IPS DF 4.7 (cell line): Measurements from ENCODE around the gene STMN3.
"Not testable (repeated sequence)": the region's sequence is repeated elsewhere in the genome, so short reads cannot be mapped to it uniquely, and the experiment has no call there.

Experiments used
- DNase-seq: peaks from one replicate; pipeline ENCODE4 v3.0.0-alpha.2; 2013; ENCODE audit warnings: low spot score; ENCODE audit errors: extremely low read depth

STMN3 gene

DNA sequence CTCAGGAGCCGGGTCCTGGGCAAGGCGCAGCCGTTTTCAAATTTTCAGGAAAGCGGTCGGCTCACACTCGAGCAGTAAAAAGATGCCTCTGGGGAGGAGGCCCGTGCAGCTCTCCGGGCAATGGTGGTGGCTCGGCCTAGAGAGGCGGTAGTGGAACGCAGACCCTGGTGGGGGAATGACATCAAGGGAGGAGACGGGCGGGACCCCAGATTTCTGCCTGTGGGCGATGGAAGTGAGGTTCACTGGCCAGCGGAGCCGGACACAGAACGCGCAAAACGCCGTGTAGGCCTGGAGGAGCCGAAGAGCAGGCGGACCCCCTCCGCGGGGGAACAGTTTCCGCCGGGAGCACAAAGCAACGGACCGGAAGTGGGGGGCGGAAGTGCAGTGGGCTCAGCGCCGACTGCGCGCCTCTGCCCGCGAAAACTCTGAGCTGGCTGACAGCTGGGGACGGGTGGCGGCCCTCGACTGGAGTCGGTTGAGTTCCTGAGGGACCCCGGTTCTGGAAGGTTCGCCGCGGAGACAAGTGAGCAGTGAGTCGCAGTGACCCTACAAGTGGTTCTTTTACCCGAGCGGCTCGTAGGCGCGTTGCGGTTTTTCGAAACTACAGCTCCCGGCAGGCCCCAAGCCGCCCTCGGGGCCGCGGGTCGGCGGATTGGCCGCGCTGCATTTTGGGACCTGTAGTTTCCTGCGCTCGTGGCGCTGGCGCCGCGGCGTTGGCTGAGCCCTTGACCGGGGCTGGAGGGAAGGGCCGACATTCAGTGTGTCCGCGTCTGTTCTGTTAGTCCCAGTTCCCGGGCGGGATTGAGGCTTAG lies 4.9 kb upstream of the STMN3 start, which contains the start of gene RTEL1:
RTEL1 (plus strand) TSS at position 376 of the 812 bp plus-strand sequence. CDS start 1,091 bp downstream, outside the sequence.
- peak; percentile 49 for DNase-seq

DNA sequence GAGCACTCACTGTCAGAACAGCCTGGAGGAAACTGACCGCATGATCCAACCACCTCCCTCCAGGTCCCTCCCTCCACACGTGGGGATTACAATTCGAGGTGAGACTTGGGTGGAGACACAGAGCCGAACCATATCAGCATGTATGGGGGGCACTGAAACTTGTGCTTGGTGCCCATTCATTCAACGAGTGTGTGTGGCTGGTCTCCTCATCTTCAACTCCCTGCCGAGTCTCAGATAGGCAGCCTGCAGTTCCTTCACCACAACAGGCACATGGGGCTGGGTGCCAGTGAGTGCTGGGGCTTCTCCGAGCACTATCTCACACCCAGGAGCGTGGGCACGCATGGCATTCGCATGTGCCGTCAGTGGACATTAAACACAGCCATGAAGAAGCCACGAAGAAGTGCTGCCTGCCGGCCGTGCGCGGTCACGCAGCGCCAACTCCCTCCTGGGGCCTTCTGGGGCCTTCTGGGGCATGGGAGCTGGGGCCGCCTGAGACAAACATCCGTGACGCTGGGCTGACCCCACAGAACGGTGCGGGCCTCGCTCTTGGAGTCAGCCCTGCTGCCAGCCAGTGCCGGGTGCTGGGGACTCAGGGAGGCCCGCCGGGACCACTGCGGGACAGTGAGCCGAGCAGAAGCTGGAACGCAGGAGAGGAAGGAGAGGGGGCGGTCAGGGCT lies 4.2 kb upstream of the STMN3 start:
- no peak for DNase-seq

DNA sequence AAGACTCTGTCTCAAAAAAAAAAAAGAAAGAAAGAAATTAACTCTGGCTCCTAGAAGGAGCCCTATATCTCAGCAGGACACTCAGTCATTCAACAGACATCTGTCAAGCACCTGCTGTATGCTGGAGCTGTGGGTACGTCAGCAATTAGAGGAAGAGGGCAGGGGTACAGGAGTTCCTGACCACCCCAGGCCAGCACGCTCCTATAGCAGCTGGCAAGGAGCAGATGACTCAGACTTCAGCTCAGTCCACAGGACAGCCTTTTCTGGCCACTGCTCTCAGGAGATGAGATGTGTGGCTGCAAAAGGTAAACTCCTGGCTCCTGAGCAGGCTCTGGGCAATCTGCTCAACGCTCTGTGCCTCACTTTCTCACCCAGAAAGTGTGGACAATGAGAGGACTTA lies 3.2 kb upstream of the STMN3 start:
- DNase-seq, result no peak

DNA sequence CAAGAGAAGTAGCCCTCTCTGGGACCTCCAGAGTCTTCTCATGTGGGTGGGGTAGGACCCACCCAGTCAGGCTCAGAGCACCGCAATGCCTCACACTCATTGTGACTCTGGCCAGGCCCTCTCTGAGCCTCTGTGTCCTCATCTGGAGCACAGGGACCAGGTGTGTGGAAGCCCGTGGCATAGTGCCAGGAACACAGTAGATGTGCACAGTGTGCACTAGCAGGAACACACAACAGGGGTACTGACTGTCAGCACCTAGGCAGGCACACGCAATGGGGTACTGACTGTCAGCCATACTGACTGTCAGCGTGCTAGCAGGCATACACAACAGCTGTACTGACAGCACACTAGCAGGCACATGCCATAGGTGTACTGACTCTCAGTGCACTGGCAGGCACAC lies 2.0 kb upstream of the STMN3 start:
- no peak for DNase-seq

DNA sequence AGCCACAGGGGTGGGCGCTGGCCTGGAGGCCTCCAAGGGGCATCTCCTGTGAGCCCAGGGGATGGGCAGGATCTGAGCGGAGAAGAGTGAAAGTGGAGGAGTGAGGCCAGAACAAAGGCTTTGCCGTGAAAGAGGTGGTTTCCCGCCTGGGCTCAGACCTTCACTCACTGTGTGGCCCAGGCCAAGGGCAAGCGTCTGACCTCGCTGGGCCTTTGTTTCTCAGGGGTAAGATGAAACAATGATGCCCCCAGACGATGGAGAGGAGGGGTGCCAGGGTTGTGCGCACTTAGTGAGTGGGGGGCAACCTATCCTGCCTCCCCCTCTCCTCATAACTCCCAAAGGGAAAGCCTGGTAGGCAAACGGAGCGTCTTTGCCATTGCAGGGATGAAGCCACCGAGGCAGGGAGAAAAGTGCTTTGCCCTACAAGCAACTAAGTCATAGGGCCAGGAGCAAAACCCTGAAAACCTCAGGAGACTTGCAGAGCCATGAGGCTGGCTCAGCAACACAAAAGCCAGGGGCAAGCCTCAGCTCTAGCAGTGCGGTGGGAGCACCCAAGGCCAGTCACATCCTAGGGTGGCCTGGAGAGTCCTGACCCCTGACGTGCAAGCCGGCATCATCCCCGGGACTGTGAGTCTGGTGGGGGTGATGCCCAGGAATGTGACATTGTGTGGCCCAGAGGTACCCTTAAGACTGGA lies 897 bp upstream of the STMN3 start:
- no peak for DNase-seq

DNA sequence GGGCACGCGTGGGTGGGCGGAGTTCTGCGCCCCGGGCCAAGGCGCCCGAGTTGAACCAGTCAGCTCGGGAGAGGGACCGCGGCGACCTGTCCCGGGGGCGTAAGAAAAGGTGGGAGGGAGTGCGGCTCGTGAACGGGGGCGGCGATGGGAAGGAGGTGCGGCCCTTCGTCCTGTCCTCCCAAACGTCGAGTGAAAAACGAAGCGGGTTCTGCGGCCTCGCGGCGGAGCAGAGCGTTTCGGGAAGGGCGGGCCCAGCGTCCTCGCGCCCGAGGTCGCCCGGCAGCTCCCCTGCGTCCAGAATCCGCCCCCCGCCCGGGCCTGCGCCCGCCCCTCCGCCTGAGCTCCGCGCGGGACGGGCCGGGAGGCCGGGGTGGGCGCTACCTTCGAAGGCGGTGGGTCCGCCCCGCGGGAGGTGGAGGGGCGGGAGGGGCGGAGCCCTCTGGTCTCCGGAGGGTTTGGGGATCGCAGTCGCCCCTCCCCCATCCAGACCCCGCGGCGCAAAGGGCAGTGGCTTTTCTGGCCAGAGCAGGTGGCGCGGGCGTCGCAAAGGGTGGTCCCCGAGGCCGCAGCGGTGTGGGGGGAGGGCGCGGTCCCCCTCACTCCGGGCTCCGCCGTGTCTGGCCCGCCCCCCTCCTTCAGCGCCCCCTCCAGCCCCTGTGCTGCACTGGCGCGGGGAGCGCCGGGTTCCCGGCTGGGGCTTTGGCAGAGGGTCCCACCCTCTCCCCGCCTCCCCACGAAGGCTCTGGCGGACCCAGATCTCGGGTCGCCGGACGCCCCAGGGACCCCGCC lies 838 bp downstream of the STMN3 start:
- DNase-seq, result no peak

DNA sequence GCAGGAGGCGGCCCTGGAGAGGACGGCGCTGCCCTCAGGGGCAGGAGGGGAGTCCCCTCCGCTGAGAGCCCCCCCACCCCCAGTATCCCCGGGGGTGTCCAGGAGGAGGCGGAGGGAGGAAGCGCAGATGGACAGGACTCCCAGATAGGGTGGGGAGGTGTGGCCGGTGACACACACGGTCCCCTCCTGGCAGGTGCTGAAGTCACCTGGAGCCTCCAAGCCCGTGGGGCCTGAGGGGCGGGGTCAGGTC lies 1.4 kb downstream of the STMN3 start:
- DNase-seq, result no peak

DNA sequence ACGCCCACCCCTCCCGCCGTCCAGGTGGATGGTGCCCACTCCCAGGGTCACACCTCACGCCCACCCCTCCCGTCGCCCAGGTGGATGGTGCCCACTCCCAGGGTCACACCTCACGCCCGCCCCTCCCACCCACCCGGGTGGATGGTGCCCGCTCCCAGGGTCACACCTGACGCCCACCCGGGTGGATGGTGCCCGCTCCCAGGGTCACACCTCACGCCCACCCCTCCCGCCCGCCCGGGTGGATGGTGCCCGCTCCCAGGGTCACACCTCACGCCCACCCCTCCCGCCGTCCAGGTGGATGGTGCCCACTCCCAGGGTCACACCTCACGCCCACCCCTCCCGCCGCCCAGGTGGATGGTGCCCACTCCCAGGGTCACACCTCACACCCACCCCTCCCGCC lies 2.7 kb downstream of the STMN3 start:
- not testable (repeated sequence) for DNase-seq

DNA sequence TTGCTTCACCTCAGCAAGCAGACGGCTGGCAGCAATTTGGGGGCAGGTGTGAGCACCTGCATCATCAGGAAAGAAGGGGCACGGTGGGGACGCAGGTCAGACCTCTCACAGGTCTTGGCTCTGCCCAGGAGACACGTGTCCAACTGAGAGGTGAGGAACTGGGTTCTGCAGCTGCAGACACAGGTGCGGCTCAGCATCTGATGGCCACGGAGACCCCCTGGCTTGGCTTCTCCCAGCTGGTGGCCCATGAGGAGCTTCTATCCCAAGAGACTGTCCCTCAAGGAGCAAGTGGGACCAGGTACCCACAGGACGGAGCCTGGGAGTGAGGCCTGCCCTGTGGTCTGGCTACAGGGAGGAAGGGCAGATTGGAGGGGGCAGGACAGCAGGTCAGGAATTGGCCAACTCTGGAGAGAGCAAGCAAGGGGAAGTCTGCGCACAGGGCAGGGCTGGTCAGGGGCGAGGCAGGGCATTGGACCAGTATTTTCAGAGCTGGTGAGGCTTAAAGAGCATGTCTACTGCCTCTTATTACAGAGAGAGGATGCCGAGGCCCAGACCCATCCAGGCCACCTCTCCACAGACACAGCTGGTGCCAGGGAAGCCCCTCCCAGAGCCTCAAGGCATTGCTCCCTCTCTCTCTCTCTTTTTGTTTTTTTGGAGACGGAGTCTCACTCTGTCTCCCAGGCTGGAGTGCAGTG lies 4.2 kb downstream of the STMN3 start:
- no peak for DNase-seq

DNA sequence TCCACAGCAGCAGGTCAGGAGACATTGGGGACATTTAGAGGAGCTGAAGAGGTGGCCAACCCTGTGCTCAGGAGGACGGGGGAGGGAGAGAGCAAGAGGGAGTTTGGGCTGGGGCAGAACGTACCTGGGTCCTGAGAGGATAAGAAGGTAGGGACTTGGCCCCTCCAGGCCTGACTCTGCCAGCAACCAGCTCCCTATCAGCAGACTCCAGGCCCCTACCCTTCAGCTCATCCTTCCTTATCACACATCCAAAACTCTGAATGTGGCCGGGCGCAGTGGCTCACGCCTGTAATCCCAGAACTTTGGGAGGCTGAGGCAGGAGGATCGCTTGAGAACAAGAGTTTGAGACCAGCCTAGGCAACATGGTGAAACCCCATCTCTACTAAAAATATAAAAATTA lies 5.0 kb downstream of the STMN3 start:
- DNase-seq, result no peak

DNA sequence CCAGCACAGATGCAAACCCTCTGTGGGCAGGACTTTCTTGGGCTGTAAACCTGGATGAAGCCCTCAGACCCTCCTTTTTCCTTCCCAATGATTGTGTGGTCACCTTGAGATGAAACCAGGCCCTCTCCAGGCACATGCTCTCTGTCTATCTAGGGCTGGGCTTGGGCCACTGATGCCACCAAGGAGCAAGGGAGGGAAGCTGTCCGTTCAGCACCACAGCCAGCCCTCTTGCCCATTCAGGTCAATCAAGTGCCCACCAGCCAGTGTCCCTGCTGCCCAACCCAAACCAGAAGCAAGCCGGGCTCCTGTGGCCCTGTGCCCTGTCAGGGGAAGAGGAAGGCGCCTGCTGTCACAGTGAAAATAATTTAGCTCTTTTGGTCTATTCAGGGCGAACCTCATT lies 8.0 kb downstream of the STMN3 start:
- DNase-seq, result no peak

DNA sequence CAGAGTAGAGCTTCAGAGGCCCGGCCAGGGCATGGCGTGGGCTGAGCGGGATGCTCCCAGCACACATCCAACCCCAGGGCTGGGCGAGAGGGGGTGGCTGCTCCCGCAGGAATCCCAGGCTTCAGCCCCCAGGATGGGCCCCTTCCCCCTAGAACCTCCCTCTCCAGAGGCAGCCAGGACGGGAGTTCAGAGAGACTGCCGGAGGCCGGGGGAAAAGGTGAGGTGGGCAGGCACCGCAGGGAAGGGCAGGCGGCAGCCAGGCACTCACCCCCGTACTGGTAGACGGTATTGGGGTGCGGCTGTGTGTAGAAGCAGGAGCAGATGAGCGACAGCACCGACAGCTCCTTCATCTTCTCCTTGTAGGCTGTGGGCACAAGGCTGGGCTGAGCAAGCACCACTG lies 9.3 kb downstream of the STMN3 start:
- no peak for DNase-seq

DNA sequence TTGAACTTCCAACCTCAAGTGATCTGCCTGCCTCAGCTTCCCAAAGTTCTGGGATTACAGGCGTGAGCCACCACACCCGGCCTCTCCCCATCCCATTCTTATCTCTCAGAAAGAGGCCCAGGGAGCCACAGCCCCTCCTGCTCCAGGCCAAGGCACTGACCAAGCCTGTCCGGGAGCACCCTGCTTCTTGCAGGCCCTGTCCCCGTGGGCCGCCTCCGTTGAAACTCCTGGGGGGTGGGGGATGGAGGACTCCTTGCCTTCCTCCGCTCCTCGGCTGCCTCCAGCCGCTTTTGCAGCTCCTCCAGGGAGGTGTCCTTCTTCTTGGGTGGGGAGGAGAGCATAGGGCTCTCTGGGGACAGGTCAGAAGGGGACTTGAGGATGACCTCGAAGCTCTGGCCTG lies 9.7 kb downstream of the STMN3 start:
- no peak for DNase-seq

DNA sequence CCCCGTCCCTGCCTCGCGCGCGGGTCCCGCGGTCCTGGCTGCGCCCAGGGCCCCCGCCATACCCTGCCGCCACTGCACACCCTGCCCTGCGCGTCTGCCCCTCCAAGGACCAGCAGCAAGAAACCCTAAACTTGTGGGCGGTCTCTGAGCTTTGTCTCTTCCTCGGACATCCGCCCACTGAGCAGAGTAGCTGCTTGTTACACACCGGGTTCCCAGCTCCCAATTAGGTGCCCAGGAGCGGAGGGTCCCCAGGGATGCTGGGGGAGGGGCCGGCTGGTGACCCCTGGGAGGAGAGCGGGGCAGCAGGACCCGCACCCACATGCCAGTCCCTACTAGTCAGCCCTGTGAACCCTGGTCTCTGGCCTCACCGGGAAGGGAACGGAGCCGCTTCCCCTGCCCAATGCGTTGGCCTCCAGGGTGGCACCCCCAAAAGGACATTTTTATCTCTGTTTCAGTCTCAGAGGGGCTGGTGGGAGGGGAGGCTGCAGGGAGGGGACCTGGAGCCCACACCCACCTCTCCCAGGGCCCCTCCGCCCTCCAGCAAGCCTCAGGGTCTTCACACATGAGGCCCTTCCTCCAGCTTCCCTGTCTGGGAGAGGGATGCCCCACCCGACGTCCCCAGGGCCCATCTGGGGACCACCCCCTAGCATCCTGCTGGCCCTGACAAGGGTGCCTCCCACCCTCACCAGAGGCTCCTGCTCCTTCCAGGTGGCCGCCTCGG lies 10.5 kb downstream of the STMN3 start:
- no peak for DNase-seq

DNA sequence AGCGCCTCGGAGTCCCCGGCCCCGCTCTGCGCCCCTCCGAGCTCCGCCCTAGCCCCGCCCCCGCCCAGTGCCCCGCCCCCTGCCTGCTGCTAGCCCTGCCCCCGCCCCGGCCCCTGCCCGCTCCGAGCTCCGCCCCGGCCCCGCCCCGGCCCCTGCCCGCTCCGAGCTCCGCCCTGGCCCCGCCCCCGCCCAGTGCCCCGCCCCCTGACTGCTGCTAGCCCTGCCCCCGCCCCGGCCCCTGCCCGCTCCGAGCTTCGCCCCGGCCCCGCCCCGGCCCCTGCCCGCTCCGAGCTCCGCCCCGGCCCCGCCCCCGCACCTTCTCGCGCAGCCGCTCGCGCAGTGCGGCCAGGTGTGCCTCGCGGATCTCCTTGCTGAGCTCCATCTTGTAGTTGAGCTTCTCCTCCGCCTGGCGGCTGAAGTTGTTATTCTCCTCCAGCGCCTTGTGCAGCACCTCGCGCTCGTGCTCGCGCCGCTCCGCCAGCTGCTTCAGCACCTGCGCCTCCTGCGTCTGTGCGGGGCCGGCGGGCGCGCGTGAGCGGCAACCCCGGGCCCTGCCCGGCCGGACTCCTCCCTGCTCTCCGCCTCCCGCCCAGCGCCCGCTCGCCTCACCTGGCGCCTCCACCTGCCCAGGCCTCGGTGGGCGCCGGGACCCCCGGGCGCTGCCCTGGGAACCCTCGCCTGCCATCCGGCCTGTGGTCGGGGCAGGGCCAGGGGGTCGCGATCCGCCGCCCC lies 11.3 kb downstream of the STMN3 start:
- DNase-seq, result no peak

DNA sequence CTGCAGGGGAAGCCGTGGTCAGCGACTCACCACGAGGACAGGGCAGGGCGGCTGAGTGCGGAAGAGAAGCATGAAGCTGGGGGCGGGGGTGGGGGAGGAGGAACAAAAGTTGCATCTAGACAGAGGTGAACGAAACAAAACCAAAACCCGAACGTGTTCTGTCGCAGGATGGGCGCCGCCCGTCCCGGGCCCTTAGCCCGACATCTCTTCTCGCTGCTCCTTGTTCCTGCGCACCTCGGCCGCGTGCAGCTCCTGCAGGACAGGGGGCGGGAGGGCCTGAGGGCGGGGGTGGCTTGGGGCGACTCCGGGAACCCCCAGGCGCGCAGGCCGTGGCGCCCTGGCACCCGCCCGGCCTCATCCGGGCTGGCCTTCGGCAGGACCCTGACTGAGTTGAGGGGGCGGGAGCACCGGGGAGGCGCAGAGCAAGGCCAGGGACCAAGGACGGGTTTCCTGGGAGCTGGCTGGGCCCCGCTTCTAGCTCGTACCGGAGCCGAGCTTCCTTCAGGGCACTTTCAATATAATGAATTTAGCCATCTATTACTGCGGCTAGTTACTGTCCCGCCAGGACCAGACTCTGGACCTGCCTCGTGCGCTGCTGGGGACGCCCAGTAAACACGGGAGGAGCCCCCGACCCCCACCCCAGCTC lies 12.0 kb downstream of the STMN3 start:
- no peak for DNase-seq

DNA sequence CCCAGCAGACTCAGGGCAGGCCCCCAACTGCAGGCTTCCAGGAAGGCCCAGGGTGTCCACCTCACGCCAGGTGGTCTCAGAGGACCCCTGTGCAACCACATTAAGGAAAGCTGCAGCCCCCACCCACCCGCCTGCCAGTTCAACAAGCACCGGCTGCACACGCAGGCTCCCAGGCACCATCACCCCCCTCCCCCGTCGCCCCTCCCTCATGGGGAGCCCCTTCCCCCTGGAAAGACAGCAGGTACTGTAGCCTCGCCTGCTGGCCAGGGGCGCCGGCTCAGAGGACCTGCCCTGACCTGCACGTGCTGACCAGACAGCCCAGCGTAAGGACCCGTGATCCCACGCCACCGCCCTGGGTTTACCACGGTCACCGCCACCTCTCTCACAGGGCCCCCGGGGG lies 12.5 kb downstream of the STMN3 start:
- DNase-seq, result not testable (repeated sequence)

DNA sequence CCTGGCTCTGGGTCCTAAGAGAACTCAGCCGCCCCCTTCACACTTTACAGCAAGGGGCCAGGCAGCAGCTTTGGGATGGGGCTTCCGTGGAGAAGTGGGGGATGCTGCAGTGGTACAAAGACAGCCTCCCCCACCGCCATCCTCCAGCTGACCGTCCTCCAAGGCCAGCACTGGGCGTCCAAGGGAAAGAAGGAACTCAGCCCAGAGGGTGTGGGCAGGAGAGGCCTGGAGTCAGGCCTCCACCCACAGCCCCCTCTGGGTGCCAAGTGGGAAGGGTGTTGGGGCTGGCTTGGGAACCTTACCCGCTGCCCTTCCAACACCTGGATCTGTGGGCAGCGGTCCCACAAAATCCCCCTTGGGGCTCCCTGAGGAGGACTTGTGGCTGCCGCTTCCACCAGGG lies 13.1 kb downstream of the STMN3 start:
- no peak for DNase-seq
